NCI-H2196 treated with DMSO at 0.1 percent for 48 hours (cell line): ENCODE results near the gene XAF1.
"Not testable (repeated sequence)": the region's sequence is repeated elsewhere in the genome, so short reads cannot be mapped to it uniquely, and the experiment has no call there.

ENCODE experiments used
- DNase-seq: peaks from one replicate; lab custom pipeline; 2025; ENCODE audit not compliant: unreplicated experiment; lab: John Stamatoyannopoulos, UW

XAF1 gene

DNA sequence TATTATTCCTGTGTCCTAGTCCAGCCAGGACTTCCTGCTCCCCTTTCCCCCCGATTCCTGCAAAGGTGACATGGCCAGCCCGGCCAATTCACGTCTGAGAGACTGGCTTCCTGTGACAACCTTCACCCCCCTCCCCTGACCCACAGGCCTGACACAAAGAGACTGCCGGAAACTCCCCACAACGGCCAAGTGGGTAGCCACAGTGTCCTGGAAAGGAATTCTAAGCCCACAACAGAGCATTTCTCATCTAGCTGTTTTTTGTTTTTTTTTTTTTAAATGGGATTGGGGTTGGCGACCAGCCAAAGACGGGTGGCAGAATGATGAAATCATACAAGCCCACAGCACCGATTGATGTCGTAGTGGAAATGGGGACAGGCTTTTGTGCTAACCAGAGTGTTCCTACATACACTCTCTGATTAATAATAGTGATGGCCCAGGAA is 2.8 kb upstream of the XAF1 start:
- no peak for DNase-seq

DNA sequence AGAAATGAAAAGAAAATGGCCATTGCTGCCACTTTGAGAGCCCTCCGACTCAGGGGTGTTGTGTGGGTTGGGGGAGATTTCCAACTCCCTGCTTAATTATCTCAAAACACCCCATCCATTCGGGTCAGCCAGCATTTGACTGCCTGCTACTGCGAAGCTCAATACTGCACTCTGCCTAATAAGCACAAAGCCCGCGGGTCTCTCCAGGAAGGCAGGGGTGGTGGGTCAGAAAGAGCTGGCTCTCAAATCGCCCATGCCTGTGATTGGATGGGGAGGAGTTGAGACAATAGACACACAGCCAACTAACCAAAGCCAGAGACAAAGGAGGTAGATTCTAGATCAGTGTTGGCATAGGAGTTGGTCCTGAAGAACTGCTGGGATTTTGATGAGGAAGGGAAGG is 2.3 kb upstream of the XAF1 start:
- DNase-seq, result no peak

DNA sequence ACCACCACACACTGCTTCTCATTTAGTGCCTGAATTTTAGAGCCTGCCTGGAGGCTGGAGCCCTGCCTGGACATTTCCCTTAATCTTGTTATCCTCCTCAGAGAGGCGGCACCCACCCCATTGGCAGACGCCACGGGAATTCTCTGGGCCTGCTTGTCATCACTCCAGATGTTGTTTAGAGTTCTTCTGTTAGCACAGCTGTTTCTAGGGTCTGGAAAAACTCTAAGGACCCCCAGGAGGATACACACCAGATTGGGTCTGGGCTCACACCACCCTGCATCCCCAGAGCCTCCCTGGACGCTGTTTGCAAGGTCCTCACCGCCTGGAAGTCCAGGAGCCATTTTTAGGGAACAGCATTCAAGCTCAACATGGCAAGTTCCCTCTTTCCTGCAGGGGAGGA is 565 bp upstream of the XAF1 start:
- DNase-seq, result no peak

- no peak for DNase-seq
Observed at GRCh38 chr17:6756425-6757031, 682 bp downstream of the XAF1 start.

- DNase-seq, result no peak
Observed at GRCh38 chr17:6757747-6758146, 1.9 kb downstream of the XAF1 start.

- no peak for DNase-seq
Observed at GRCh38 chr17:6761779-6762178, 5.9 kb downstream of the XAF1 start.

- DNase-seq, result no peak
Observed at GRCh38 chr17:6768447-6768846, 12.6 kb downstream of the XAF1 start.

GRCh38 chr17:6772016-6772415 is 16.2 kb downstream of the XAF1 start:
- no peak for DNase-seq

GRCh38 chr17:6774906-6775305 is 19.1 kb downstream of the XAF1 start:
- not testable (repeated sequence) for DNase-seq

- DNase-seq, result no peak
Observed at GRCh38 chr17:6775871-6776405, 20.1 kb downstream of the XAF1 start, which contains the start of gene FBXO39. Gene FBXO39 (plus strand): TSS chr17:6776215. CDS start chr17:6779869, 3,654 bp downstream.

GRCh38 chr17:6779411-6779810 is 23.6 kb downstream of the XAF1 start:
- DNase-seq, result no peak

GRCh38 chr17:6780001-6780400 is 24.2 kb downstream of the XAF1 start:
- DNase-seq, result no peak

GRCh38 chr17:6780886-6781285 is 25.0 kb downstream of the XAF1 start:
- DNase-seq, result no peak

- no peak for DNase-seq
Observed at GRCh38 chr17:6782244-6782643, 26.4 kb downstream of the XAF1 start.

DNA sequence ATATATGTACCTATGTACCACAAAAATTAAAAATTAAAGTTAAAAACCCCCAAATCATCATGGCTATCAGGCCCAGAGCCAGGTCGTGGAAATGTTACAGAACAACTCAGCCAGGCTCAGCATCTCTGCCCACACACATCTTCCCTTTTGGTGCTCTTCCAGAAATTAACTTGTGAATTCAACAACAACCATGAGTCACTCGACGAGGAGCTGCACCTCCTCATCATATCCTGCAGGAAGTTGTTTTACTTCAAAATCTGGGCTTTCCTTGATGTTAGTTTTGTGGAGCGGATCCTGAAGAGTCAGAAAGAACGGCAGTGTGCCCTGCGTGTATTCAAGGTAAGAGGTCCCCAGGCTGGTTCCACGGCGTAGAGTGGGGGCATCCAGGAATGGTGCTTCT is 30.8 kb downstream of the XAF1 start:
- DNase-seq, result no peak

DNA sequence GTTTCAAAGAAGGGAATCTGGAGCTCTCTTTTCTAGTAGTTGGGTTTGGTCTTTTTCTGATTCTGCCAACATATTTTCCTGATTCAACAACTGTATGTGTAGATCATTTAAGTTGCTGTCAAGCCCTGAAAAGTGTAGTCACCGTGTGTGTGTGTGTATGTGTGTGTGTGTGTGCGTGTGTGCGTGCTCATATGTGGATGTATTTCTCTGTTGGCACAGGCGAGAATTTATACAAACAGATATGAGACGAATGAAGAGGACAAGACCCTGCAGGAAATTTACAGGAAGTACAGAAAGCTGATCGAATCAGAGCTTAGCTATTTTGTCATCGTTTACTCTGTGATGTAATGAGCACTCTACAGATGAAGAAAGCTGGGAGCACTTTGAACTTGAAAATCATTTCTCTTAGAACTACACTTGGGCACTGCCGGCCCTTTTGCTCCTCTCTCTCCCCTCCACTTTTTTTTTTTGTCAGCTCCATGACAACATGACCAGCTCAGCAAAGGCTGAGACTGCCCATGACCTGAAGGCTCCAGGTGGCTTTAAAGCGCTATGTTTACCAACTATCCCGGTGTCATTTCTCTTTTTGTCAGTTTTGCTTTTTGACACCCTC is 31.3 kb downstream of the XAF1 start:
- DNase-seq, result no peak

DNA sequence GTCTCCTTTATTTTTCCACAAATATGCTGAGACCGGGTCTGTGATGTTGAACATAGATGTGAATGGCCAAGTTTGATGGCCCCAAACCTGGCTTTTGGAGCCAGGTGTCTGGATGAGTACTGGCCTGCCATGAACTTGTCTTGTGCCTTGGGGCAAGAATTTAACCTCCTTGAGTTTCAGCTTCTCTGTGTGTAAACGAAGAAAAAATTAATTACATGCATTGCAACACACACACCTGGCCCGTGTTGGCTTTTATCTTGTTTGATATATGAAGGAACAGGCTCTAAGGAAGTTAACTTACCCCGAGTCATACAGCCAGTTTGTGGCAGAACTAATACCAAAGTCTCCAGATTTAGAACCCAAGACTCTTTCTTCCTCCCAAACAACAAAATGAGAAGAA is 33.3 kb downstream of the XAF1 start:
- DNase-seq, result no peak

DNA sequence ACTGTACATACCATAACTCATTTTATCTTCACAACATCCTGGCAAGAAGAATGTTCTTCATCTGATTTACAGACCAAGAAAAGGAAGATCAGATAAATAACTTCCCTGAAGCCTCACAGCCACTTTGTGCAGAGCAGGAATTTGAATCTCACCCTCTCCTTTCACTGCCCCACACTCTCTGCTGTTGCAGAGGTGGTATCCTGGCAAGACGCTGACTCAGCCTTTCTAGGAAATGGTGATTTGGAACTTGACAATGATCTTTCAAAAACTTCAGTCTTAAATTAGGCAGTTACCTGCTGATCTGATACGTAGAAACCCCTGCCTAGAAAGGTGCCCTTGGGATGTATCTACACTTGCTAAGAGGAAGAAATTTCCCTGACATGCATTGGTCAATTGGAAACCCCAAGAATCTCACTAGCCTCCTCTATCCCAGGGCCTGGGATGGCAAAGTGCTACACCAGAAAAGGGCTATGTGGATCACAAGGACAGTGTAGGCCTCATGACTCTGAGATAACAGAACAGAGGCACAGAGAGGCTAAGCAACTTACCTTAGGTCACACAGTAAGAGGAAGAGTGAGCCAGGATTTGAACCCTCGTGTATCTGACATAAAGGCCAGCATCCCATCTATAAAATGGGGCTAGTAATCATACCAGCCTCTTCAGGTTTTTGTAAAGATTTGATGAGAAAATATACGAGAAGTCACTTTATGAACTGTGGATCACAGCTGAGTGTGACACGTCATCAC is 38.1 kb downstream of the XAF1 start:
- no peak for DNase-seq

- DNase-seq, result no peak
Observed at GRCh38 chr17:6796017-6796886, 40.4 kb downstream of the XAF1 start.

DNA sequence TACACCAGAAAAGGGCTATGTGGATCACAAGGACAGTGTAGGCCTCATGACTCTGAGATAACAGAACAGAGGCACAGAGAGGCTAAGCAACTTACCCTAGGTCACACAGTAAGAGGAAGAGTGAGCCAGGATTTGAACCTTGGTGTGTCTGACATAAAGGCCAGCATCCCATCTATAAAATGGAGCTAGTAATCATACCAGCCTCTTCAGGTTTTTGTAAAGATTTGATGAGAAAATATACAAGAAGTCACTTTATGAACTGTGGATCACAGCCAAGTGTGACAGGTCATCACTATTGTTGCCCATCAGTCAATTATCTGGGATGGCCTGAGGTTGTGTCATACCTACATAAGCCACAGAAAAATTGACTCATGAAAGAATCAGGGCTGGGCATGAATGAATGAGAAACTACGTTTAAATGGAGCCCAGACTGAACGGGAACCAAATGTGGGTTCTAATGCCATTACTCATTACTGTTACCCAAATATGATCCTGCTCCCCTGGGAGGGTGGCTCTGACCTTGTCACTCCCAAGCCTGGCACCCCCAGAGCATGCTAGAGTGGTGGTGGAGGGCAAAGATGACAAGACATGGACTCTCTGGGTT is 41.1 kb downstream of the XAF1 start:
- no peak for DNase-seq
